ENCODE measurements around the gene MRPS22.

The MRPS22 gene

GRCh38 chr3:139303216-139303615 lies 40.6 kb upstream of the MRPS22 start:
- no peaks in the 10 kb centered on the region for H3K4me1 ChIP-seq (ENCODE audit: insufficient read depth, low read length)

GRCh38 chr3:139304383-139304782 lies 39.4 kb upstream of the MRPS22 start:
- no peaks in the 10 kb centered on the region for H3K4me1 ChIP-seq (ENCODE audit: insufficient read depth, low read length)

More at GRCh38 chr3:139303216-139303615, 40.6 kb upstream of the MRPS22 start:
- no peak overlapping the region for H2AFZ ChIP-seq (ENCODE audit: low read depth, low read length)
- no peaks in the 10 kb centered on the region for H4K20me1 ChIP-seq (ENCODE audit: insufficient read depth, low read length)
- no peak overlapping the region for H3K4me3 ChIP-seq (ENCODE audit: low read depth in 1 of 2, low read length in 2 of 2)
- ATAC-seq (ENCODE audit: insufficient read depth, low read depth) (no peak), DNase-seq (no peak)
- H3K36me3 ChIP-seq (ENCODE audit: insufficient read depth, low read length): no peaks in the 10 kb centered on the region
- no peak overlapping the region for H3K9ac ChIP-seq (ENCODE audit: low read depth, low read length)
- no peaks in the 10 kb centered on the region for H3K9me3 ChIP-seq (ENCODE audit: insufficient read depth, low read length, severe bottlenecking)
- H3K27me3 ChIP-seq (ENCODE audit: insufficient read depth, low read length, poor library complexity): peaks cover 4% of the 10 kb centered on the region
- H3K79me2 ChIP-seq (ENCODE audit: insufficient read depth, low read length): no peaks in the 10 kb centered on the region
- no peak overlapping the region for H3K27ac ChIP-seq (ENCODE audit: low read length)
- no peak overlapping the region for H3K4me2 ChIP-seq (ENCODE audit: insufficient read depth, low read length)
- TF ChIP-seq EZH2 (IDR thresholded peaks at IDR 0.05; ENCODE audit: borderline replicate concordance, low read depth, low read length, severe bottlenecking): no peak
- TF ChIP-seq CTCF (IDR thresholded peaks at IDR 0.05; ENCODE audit: borderline replicate concordance, extremely low read depth, low read length, poor library complexity, severe bottlenecking): no peak

GRCh38 chr3:139306078-139306477 lies 37.7 kb upstream of the MRPS22 start:
- no peaks in the 10 kb centered on the region for H3K36me3 ChIP-seq (ENCODE audit: insufficient read depth, low read length)
- no peak overlapping the region for H3K4me3 ChIP-seq (ENCODE audit: low read depth in 1 of 2, low read length in 2 of 2)
- ATAC-seq (ENCODE audit: insufficient read depth, low read depth) (no peak), DNase-seq (no peak)
- no peak overlapping the region for H3K9ac ChIP-seq (ENCODE audit: low read depth, low read length)
- no peaks in the 10 kb centered on the region for H3K79me2 ChIP-seq (ENCODE audit: insufficient read depth, low read length)
- TF ChIP-seq CTCF (IDR thresholded peaks at IDR 0.05; ENCODE audit: borderline replicate concordance, extremely low read depth, low read length, poor library complexity, severe bottlenecking) (no peak), EZH2 (IDR thresholded peaks at IDR 0.05; ENCODE audit: borderline replicate concordance, low read depth, low read length, severe bottlenecking) (no peak)
- no peaks in the 10 kb centered on the region for H3K9me3 ChIP-seq (ENCODE audit: insufficient read depth, low read length, severe bottlenecking)
- H3K27ac ChIP-seq (ENCODE audit: low read length): no peak overlapping the region
- no peaks in the 10 kb centered on the region for H3K4me1 ChIP-seq (ENCODE audit: insufficient read depth, low read length)
- H4K20me1 ChIP-seq (ENCODE audit: insufficient read depth, low read length): no peaks in the 10 kb centered on the region
- no peak overlapping the region for H3K4me2 ChIP-seq (ENCODE audit: insufficient read depth, low read length)
- no peaks in the 10 kb centered on the region for H3K27me3 ChIP-seq (ENCODE audit: insufficient read depth, low read length, poor library complexity)
- H2AFZ ChIP-seq (ENCODE audit: low read depth, low read length): no peak overlapping the region

More at GRCh38 chr3:139304383-139304782, 39.4 kb upstream of the MRPS22 start:
- TF ChIP-seq EZH2 (IDR thresholded peaks at IDR 0.05; ENCODE audit: borderline replicate concordance, low read depth, low read length, severe bottlenecking) (no peak), CTCF (IDR thresholded peaks at IDR 0.05; ENCODE audit: borderline replicate concordance, extremely low read depth, low read length, poor library complexity, severe bottlenecking) (no peak)
- H4K20me1 ChIP-seq (ENCODE audit: insufficient read depth, low read length): no peaks in the 10 kb centered on the region
- no peaks in the 10 kb centered on the region for H3K36me3 ChIP-seq (ENCODE audit: insufficient read depth, low read length)
- no peaks in the 10 kb centered on the region for H3K9me3 ChIP-seq (ENCODE audit: insufficient read depth, low read length, severe bottlenecking)
- H2AFZ ChIP-seq (ENCODE audit: low read depth, low read length): no peak overlapping the region
- no peak overlapping the region for H3K4me3 ChIP-seq (ENCODE audit: low read depth in 1 of 2, low read length in 2 of 2)
- H3K9ac ChIP-seq (ENCODE audit: low read depth, low read length): no peak overlapping the region
- no peaks in the 10 kb centered on the region for H3K79me2 ChIP-seq (ENCODE audit: insufficient read depth, low read length)
- ATAC-seq (ENCODE audit: insufficient read depth, low read depth): no peak
- DNase-seq: no peak
- no peaks in the 10 kb centered on the region for H3K27me3 ChIP-seq (ENCODE audit: insufficient read depth, low read length, poor library complexity)
- H3K4me2 ChIP-seq (ENCODE audit: insufficient read depth, low read length): no peak overlapping the region
- H3K27ac ChIP-seq (ENCODE audit: low read length): no peak overlapping the region

GRCh38 chr3:139307072-139307491 lies 36.7 kb upstream of the MRPS22 start:
- ATAC-seq (ENCODE audit: insufficient read depth, low read depth) (no peak), DNase-seq (no peak)
- no peak for TF ChIP-seq EZH2 (IDR thresholded peaks at IDR 0.05; ENCODE audit: borderline replicate concordance, low read depth, low read length, severe bottlenecking)
- no peak for TF ChIP-seq CTCF (IDR thresholded peaks at IDR 0.05; ENCODE audit: borderline replicate concordance, extremely low read depth, low read length, poor library complexity, severe bottlenecking)
- Histone ChIP-seq H3K4me3 (ENCODE audit: low read depth in 1 of 2, low read length in 2 of 2) (no peak overlapping the region), H3K27me3 (ENCODE audit: insufficient read depth, low read length, poor library complexity) (no peaks in the 10 kb centered on the region), H2AFZ (ENCODE audit: low read depth, low read length) (no peak overlapping the region), H3K27ac (ENCODE audit: low read length) (no peak overlapping the region), H3K4me1 (ENCODE audit: insufficient read depth, low read length) (no peaks in the 10 kb centered on the region), H3K9ac (ENCODE audit: low read depth, low read length) (no peak overlapping the region), H3K4me2 (ENCODE audit: insufficient read depth, low read length) (no peak overlapping the region), H3K36me3 (ENCODE audit: insufficient read depth, low read length) (no peaks in the 10 kb centered on the region), H4K20me1 (ENCODE audit: insufficient read depth, low read length) (no peaks in the 10 kb centered on the region), H3K79me2 (ENCODE audit: insufficient read depth, low read length) (no peaks in the 10 kb centered on the region), H3K9me3 (ENCODE audit: insufficient read depth, low read length, severe bottlenecking) (no peaks in the 10 kb centered on the region)

Data from DND-41 (cell line).